Measurements from ENCODE around the gene BEND3.

- TF ChIP-seq CTCF (IDR thresholded peaks at IDR 0.05) (no peak), POLR2A (IDR thresholded peaks at IDR 0.05) (no peak)
These were observed 3.7 kb upstream of the BEND3 start for GRCh38 chr6:107118976-107119375.
